Karpas-422 (cell line): Measurements from ENCODE around the gene COMP. TPM values are rescaled to one million over a fixed set of nuclear protein-coding genes. Genes with fewer than 3 reads are reported as not detected.

Experiments used
- DNase-seq: peaks from one replicate; pipeline ENCODE4 v3.0.0-alpha.2; 2015
- H2AFZ ChIP-seq: fragments of 200-600 bp; sonication (generic); 2 replicates; pipeline ENCODE4 v1.6.1; 2014; ENCODE audit warnings: antibody characterized with exemption, low read length, mixed read lengths
- H3K27ac ChIP-seq: fragments of 200-600 bp; sonication (generic); 2 replicates; pipeline ENCODE4 v1.5.1; 2014; ENCODE audit warnings: mild to moderate bottlenecking, low read length, moderate library complexity
- H3K27me3 ChIP-seq: fragments of 200-600 bp; sonication (generic); 2 replicates; pipeline ENCODE4 v1.6.1; 2014; ENCODE audit warnings: low read length, mixed read lengths
- H3K36me3 ChIP-seq: fragments of 200-600 bp; sonication (generic); 2 replicates; pipeline ENCODE4 v1.6.1; 2014; ENCODE audit warnings: low read length, mixed read lengths; ENCODE audit not compliant: insufficient read depth
- H3K4me1 ChIP-seq: fragments of 200-600 bp; sonication (generic); 2 replicates; pipeline ENCODE4 v1.6.1; 2014; ENCODE audit warnings: mild to moderate bottlenecking, low read length, mixed read lengths
- H3K4me2 ChIP-seq: fragments of 200-600 bp; sonication (generic); 2 replicates; pipeline ENCODE4 v1.6.1; 2014; ENCODE audit warnings: low read length, low read depth, mild to moderate bottlenecking; ENCODE audit not compliant: poor library complexity, severe bottlenecking
- H3K4me3 ChIP-seq: fragments of 200-600 bp; sonication (generic); 2 replicates; pipeline ENCODE4 v1.5.1; 2014; ENCODE audit warnings: mild to moderate bottlenecking, antibody characterized with exemption, low read length, mixed read lengths
- H3K79me2 ChIP-seq: fragments of 200-600 bp; sonication (generic); 2 replicates; pipeline ENCODE4 v1.6.1; 2014; ENCODE audit warnings: mild to moderate bottlenecking, low read length, mixed read lengths
- H3K9ac ChIP-seq: fragments of 200-600 bp; sonication (generic); 2 replicates; pipeline ENCODE4 v1.6.0; 2014; ENCODE audit warnings: low read length
- H3K9me2 ChIP-seq: fragments of 200-600 bp; sonication (generic), shearing (Covaris generic); replicated peaks from 2 replicates; pipeline ENCODE4 v1.6.0; 2014; ENCODE audit warnings: mild to moderate bottlenecking, low read length, moderate library complexity; ENCODE audit not compliant: insufficient read depth
- H3K9me3 ChIP-seq: fragments of 300-700, 200-600 bp; sonication (generic); 2 replicates; pipeline ENCODE4 v1.6.1; 2014; ENCODE audit warnings: low read length, mixed read lengths
- H4K20me1 ChIP-seq: fragments of 200-600 bp; sonication (generic); 2 replicates; pipeline ENCODE4 v1.6.1; 2014; ENCODE audit warnings: mild to moderate bottlenecking, antibody characterized with exemption, low read length, low read depth; ENCODE audit not compliant: insufficient read depth
- total RNA-seq: library from RNA; depleted of rRNA; stranded (reverse); fragments of >200 nt; shearing (Covaris generic); gene quantifications from 2 replicates; pipeline ENCODE4 v1.2.3, GENCODE V29; 2014; ENCODE audit warnings: low replicate concordance

COMP gene
- total RNA-seq, 1 experiment from 2014 or later = not detected

GRCh38 chr19:18792661-18793060 lies 1.6 kb upstream of the COMP start:
- H3K27me3 ChIP-seq = no peaks in the 10 kb centered on the region

DNA sequence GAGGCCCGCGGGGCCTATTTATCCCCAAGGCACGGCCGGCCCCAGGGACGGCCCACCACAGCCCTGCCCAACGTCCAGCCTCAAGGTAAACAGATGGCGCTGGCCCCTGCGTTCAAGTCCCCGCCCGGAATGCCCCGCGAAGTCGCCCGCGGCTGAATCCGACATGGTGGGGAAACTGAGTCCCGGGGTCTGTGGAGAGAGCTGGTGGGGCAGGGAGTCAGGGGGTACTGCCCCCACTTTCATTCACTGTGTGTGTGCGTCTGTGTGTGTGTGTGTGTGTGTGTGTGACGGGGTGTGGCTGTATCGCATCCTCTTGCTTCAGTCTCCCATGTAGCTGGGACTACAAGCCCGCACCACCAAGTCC lies 192 bp upstream of the COMP start:
- Histone ChIP-seq H3K4me1 (no peaks in the 10 kb centered on the region), H3K9ac (no peak overlapping the region), H3K36me3 (no peaks in the 10 kb centered on the region), H3K27me3 (no peaks in the 10 kb centered on the region), H3K79me2 (no peaks in the 10 kb centered on the region), H2AFZ (no peak overlapping the region), H4K20me1 (no peaks in the 10 kb centered on the region), H3K9me3 (no peaks in the 10 kb centered on the region), H3K27ac (no peak overlapping the region), H3K9me2 (no peaks in the 10 kb centered on the region), H3K4me2 (no peak overlapping the region), H3K4me3 (no peak overlapping the region)
- no peak for DNase-seq

More at GRCh38 chr19:18792661-18793060, 1.6 kb upstream of the COMP start:
- Histone ChIP-seq H3K9me3 (no peaks in the 10 kb centered on the region), H3K4me2 (no peak overlapping the region), H3K79me2 (no peaks in the 10 kb centered on the region), H3K4me1 (no peaks in the 10 kb centered on the region), H3K9ac (no peak overlapping the region), H4K20me1 (no peaks in the 10 kb centered on the region), H3K4me3 (no peak overlapping the region), H3K27ac (no peak overlapping the region), H3K36me3 (no peaks in the 10 kb centered on the region), H3K9me2 (no peaks in the 10 kb centered on the region), H2AFZ (no peak overlapping the region)
- no peak for DNase-seq

DNA sequence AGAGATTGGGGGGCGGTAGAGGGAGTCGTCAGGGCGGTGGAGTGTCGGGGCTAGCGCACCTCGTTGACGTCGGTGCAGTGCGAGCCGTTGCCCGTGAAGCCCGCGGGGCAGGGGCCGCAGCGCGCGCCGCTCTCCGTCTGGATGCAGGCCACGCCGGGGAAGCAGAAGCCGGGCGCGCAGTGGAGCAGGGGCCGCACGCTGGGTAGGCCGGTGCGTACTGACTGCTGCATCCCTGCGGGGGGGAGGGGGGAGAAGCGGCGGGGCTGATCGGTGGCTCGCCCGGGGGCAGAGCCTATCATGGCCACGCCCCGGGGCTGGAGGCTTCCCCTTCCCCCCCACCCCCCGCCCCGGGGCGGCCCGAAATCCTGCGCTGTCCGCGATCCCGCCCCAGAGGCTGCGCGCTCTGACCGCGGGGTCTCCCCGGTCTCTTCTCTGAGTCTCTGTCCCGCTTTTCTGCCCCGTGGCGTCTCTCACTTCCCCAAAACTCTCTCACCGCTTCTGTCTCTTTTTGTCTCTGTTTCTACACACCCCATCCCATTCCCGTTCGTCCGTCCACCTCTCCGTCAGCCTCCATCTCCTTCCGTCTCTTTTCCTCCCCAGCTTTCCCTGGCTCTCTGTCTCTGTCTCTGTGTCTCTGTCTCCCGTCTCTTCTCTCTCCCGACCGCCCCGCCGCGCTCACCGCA lies 1.1 kb downstream of the COMP start:
- no peak for DNase-seq
- H3K4me3 ChIP-seq = no peak overlapping the region
- H2AFZ ChIP-seq = no peak overlapping the region
- no peak overlapping the region for H3K9ac ChIP-seq
- no peaks in the 10 kb centered on the region for H3K9me2 ChIP-seq
- H3K4me2 ChIP-seq = no peak overlapping the region
- peaks cover 3% of the 10 kb centered on the region; the same call in 1 of the 2 replicates for H3K4me1 ChIP-seq
- no peaks in the 10 kb centered on the region for H4K20me1 ChIP-seq
- no peak overlapping the region for H3K27ac ChIP-seq
- H3K9me3 ChIP-seq = no peaks in the 10 kb centered on the region
- no peaks in the 10 kb centered on the region for H3K79me2 ChIP-seq
- no peaks in the 10 kb centered on the region for H3K27me3 ChIP-seq
- no peaks in the 10 kb centered on the region for H3K36me3 ChIP-seq

DNA sequence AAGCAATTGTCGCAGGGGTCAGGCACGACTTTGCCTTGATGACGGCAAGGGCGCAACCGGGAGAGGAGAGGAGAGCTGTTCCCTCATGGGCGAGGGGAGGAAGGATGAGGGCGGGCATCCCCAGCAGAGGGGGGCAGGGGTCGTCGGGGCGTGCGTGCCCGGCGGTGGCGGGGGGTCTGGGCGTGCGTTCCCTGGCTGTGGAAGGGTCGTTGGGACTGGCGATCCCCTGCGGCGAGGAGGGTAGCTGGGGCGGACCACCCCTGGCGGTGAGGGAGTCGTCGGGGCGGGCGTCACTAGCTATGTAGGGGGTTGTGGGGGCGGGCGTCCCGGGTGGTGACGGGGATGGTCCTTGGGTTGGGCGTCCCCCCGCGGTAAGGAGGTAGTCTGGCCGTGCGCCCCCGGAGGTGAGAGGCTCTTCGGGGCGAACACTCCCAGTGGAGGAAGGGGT lies 1.7 kb downstream of the COMP start:
- Histone ChIP-seq H3K27me3 (no peaks in the 10 kb centered on the region), H3K9me3 (no peaks in the 10 kb centered on the region)

GRCh38 chr19:18788529-18789421 lies 2.3 kb downstream of the COMP start:
- H3K4me2 ChIP-seq = no peak overlapping the region
- peaks cover 3% of the 10 kb centered on the region; the same call in 1 of the 2 replicates for H3K4me1 ChIP-seq
- H2AFZ ChIP-seq = no peak overlapping the region
- H3K27ac ChIP-seq = no peak overlapping the region
- H3K9ac ChIP-seq = no peak overlapping the region
- H3K9me3 ChIP-seq = no peaks in the 10 kb centered on the region
- H3K27me3 ChIP-seq = no peaks in the 10 kb centered on the region
- H4K20me1 ChIP-seq = 0 out of 2 replicates have a peak, but pooled peaks cover 9% of the 10 kb centered on the region
- DNase-seq = no peak
- no peaks in the 10 kb centered on the region for H3K79me2 ChIP-seq
- no peaks in the 10 kb centered on the region for H3K9me2 ChIP-seq
- H3K36me3 ChIP-seq = no peaks in the 10 kb centered on the region
- H3K4me3 ChIP-seq = no peak overlapping the region

More for the DNA sequence above, 1.7 kb downstream of the COMP start:
- Histone ChIP-seq H3K9ac (no peak overlapping the region), H3K4me1 (peaks cover 3% of the 10 kb centered on the region; the same call in 1 of the 2 replicates), H3K9me2 (no peaks in the 10 kb centered on the region), H3K4me3 (no peak overlapping the region), H2AFZ (no peak overlapping the region), H3K79me2 (no peaks in the 10 kb centered on the region), H3K27ac (no peak overlapping the region), H4K20me1 (0 out of 2 replicates have a peak, but pooled peaks cover 5% of the 10 kb centered on the region), H3K4me2 (no peak overlapping the region), H3K36me3 (no peaks in the 10 kb centered on the region)
- no peak for DNase-seq

GRCh38 chr19:18785179-18786124 lies 5.7 kb downstream of the COMP start:
- no peaks in the 10 kb centered on the region for H3K27me3 ChIP-seq
- H3K36me3 ChIP-seq = no peaks in the 10 kb centered on the region
- peak; percentile 95 for DNase-seq
- no peak overlapping the region for H3K27ac ChIP-seq
- H4K20me1 ChIP-seq = peaks cover 14% of the 10 kb centered on the region; the same call in 1 of the 2 replicates
- H2AFZ ChIP-seq = no peak overlapping the region
- no peaks in the 10 kb centered on the region for H3K79me2 ChIP-seq
- no peaks in the 10 kb centered on the region for H3K9me2 ChIP-seq
- H3K9ac ChIP-seq = no peak overlapping the region
- H3K9me3 ChIP-seq = no peaks in the 10 kb centered on the region
- no peak overlapping the region for H3K4me2 ChIP-seq
- no peak overlapping the region for H3K4me3 ChIP-seq
- H3K4me1 ChIP-seq = peaks cover 11% of the 10 kb centered on the region

DNA sequence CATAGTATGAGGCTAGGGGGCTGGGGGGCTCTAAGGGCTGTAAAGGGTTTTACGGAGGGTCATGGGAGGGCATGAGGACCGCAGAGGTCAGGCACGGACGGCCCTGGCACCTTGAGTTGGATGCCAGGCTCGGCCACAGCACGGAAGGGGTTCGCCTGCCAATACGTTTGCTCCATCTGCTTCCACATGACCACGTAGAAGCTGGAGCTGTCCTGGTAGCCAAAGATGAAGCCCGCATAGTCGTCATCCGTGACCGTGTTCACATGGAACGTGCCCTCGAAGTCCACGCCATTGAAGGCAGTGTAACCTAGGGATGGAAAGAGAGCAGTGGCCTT lies 6.4 kb downstream of the COMP start:
- H3K4me3 ChIP-seq = no peak overlapping the region
- H3K27me3 ChIP-seq = no peaks in the 10 kb centered on the region
- DNase-seq = no peak
- H3K9ac ChIP-seq = no peak overlapping the region
- H3K36me3 ChIP-seq = no peaks in the 10 kb centered on the region
- H4K20me1 ChIP-seq = peaks cover 14% of the 10 kb centered on the region; the same call in 1 of the 2 replicates
- no peaks in the 10 kb centered on the region for H3K9me2 ChIP-seq
- H3K4me1 ChIP-seq = peaks cover 11% of the 10 kb centered on the region
- no peaks in the 10 kb centered on the region for H3K79me2 ChIP-seq
- H3K9me3 ChIP-seq = no peaks in the 10 kb centered on the region
- no peak overlapping the region for H3K4me2 ChIP-seq
- H3K27ac ChIP-seq = no peak overlapping the region
- H2AFZ ChIP-seq = no peak overlapping the region
